HEK293T (cell line): Measurements from ENCODE around the gene IGSF5.

Experiments
- CTCF ChIA-PET: fragments of 350-600 bp; formaldehyde crosslinking; extraction: SDS; loops from one replicate; lab custom pipeline; 2021; ENCODE audit warnings: antibody characterized with exemption, inconsistent platforms; lab: Yijun Ruan, JAX
- POLR2A ChIA-PET: fragments of 350-600 bp; formaldehyde crosslinking; extraction: SDS; loops from one replicate; lab custom pipeline; 2020; ENCODE audit warnings: antibody characterized with exemption, inconsistent platforms; lab: Yijun Ruan, JAX
- DNase-seq: peaks from one replicate; pipeline ENCODE4 v3.0.0; 2012; ENCODE audit warnings: mixed read lengths; ENCODE audit errors: extremely low spot score
- ARNT ChIP-seq: fragments of 450-650 bp; IDR thresholded peaks from 2 replicates; pipeline ENCODE4 v1.6.1; 2017; ENCODE audit warnings: mild to moderate bottlenecking
- BHLHE40 ChIP-seq: fragments of 450-650 bp; IDR thresholded peaks from 2 replicates; pipeline ENCODE4 v1.6.1; 2016; ENCODE audit warnings: mild to moderate bottlenecking, moderate library complexity, borderline replicate concordance
- CTBP1 ChIP-seq: fragments of 450-650 bp; IDR thresholded peaks from 2 replicates; pipeline ENCODE4 v1.6.1; 2016; ENCODE audit warnings: borderline replicate concordance
- ELF4 ChIP-seq: fragments of 450-650 bp; IDR thresholded peaks from 2 replicates; pipeline ENCODE4 v1.6.1; 2017; ENCODE audit warnings: antibody characterized with exemption
- FOXA1 ChIP-seq: fragments of 450-650 bp; IDR thresholded peaks from 2 replicates; pipeline ENCODE4 v1.6.1; 2016; ENCODE audit warnings: mild to moderate bottlenecking
- FOXK2 ChIP-seq: fragments of 450-650 bp; IDR thresholded peaks from 2 replicates; pipeline ENCODE4 v1.6.1; 2016; ENCODE audit warnings: mild to moderate bottlenecking
- FOXM1 ChIP-seq: fragments of 450-650 bp; IDR thresholded peaks from 2 replicates; pipeline ENCODE4 v1.6.1; 2017; ENCODE audit warnings: mild to moderate bottlenecking, borderline replicate concordance
- HDGF ChIP-seq: fragments of 450-650 bp; IDR thresholded peaks from 2 replicates; pipeline ENCODE4 v1.6.1; 2017; ENCODE audit warnings: antibody characterized with exemption, borderline replicate concordance
- L3MBTL2 ChIP-seq: fragments of 450-650 bp; conservative IDR thresholded peaks from 2 replicates; pipeline ENCODE4 v1.6.1; 2016; ENCODE audit warnings: mild to moderate bottlenecking
- LEF1 ChIP-seq: fragments of 450-650 bp; IDR thresholded peaks from 2 replicates; pipeline ENCODE4 v1.6.1; 2017; ENCODE audit warnings: mild to moderate bottlenecking, borderline replicate concordance
- NFRKB ChIP-seq: fragments of 450-650 bp; IDR thresholded peaks from 2 replicates; pipeline ENCODE4 v1.6.1; 2016; ENCODE audit warnings: mild to moderate bottlenecking, moderate library complexity
- PKNOX1 ChIP-seq: fragments of 450-650 bp; IDR thresholded peaks from 2 replicates; pipeline ENCODE4 v1.6.1; 2016
- SP1 ChIP-seq: fragments of 450-650 bp; IDR thresholded peaks from 2 replicates; pipeline ENCODE4 v1.6.1; 2017
- SUZ12 ChIP-seq: fragments of 450-650 bp; IDR thresholded peaks from 2 replicates; pipeline ENCODE4 v1.6.1; 2016; ENCODE audit warnings: mild to moderate bottlenecking
- TARDBP ChIP-seq: fragments of 450-650 bp; IDR thresholded peaks from 2 replicates; pipeline ENCODE4 v1.6.1; 2016
- ZNF384 ChIP-seq: fragments of 450-650 bp; IDR thresholded peaks from 2 replicates; pipeline ENCODE4 v1.6.1; 2016

Gene IGSF5

GRCh38 chr21:39776589-39776988 is 31.6 kb downstream of the IGSF5 start:
- ChIA-PET POLR2A (no interaction called here), CTCF (no interaction called here)
- TF ChIP-seq FOXA1, result no peak
- TF ChIP-seq SUZ12, result no peak
- TF ChIP-seq CTBP1, result no peak
- no peak for TF ChIP-seq FOXK2
- no peak for TF ChIP-seq ZNF384
- TF ChIP-seq ELF4, result no peak
- no peak for TF ChIP-seq SP1
- no peak for TF ChIP-seq L3MBTL2
- TF ChIP-seq TARDBP, result no peak
- TF ChIP-seq ARNT, result no peak
- no peak for TF ChIP-seq FOXM1
- TF ChIP-seq PKNOX1, result no peak
- no peak for TF ChIP-seq LEF1
- no peak for DNase-seq

GRCh38 chr21:39781331-39781730 is 36.3 kb downstream of the IGSF5 start:
- POLR2A ChIA-PET, result no interaction called here
- no peak for TF ChIP-seq SP1
- TF ChIP-seq FOXM1, result no peak
- no peak for TF ChIP-seq ARNT
- CTCF ChIA-PET, result no interaction called here
- no peak for DNase-seq

GRCh38 chr21:39788383-39788782 is 43.4 kb downstream of the IGSF5 start:
- TF ChIP-seq PKNOX1 (no peak), SUZ12 (no peak), BHLHE40 (no peak), FOXM1 (no peak), CTBP1 (no peak), ARNT (no peak), SP1 (no peak), ELF4 (no peak), ZNF384 (no peak)
- ChIA-PET POLR2A (no interaction called here), CTCF (interaction anchor here (1.0 kb wide), 1 partner anchor 338 kb away, joined by 3 read pairs; no protein-coding TSS in a partner anchor)
- DNase-seq, result peak; percentile 82

GRCh38 chr21:39796466-39796865 is 51.5 kb downstream of the IGSF5 start:
- TF ChIP-seq ELF4 (no peak), SP1 (no peak), FOXK2 (no peak), CTBP1 (no peak), BHLHE40 (no peak), TARDBP (no peak), LEF1 (no peak), FOXM1 (no peak), NFRKB (no peak), ARNT (no peak), L3MBTL2 (no peak), SUZ12 (no peak), HDGF (no peak), ZNF384 (no peak), PKNOX1 (no peak)
- no peak for DNase-seq
- ChIA-PET POLR2A (no interaction called here), CTCF (no interaction called here)

- TF ChIP-seq SP1, result no peak
- no peak for TF ChIP-seq HDGF
- no peak for TF ChIP-seq PKNOX1
- TF ChIP-seq BHLHE40, result no peak
- DNase-seq, result no peak
- CTCF ChIA-PET, result no interaction called here
- POLR2A ChIA-PET, result no interaction called here
Observed at GRCh38 chr21:39799178-39799577, 54.2 kb downstream of the IGSF5 start.

GRCh38 chr21:39800311-39800710 is 55.3 kb downstream of the IGSF5 start:
- ChIA-PET CTCF (no interaction called here), POLR2A (no interaction called here)
- DNase-seq, result no peak
- no peak for TF ChIP-seq FOXM1
- no peak for TF ChIP-seq NFRKB
- TF ChIP-seq CTBP1, result no peak
- TF ChIP-seq BHLHE40, result no peak
- no peak for TF ChIP-seq L3MBTL2
- no peak for TF ChIP-seq HDGF
- no peak for TF ChIP-seq LEF1
